GM19438 (cell line): Measurements from ENCODE around the gene VCAN.

Experiments used
- ATAC-seq: cut with Tn5 transposase; IDR thresholded peaks from one replicate; pipeline ENCODE4 v1.9.1; 2021; ENCODE audit warnings: low read depth; ENCODE audit not compliant: unreplicated experiment

VCAN gene

GRCh38 chr5:83559118-83559785 lies 87.7 kb downstream of the VCAN start:
- no peak for ATAC-seq

- ATAC-seq, result no peak
Measured at GRCh38 chr5:83562071-83562606, 90.6 kb downstream of the VCAN start.

- ATAC-seq, result no peak
Measured at GRCh38 chr5:83562791-83563557, 91.4 kb downstream of the VCAN start.

- no peak for ATAC-seq
Measured at GRCh38 chr5:83563631-83564030, 92.1 kb downstream of the VCAN start.

- ATAC-seq, result peak; percentile 69
Measured at GRCh38 chr5:83564069-83564749, 92.7 kb downstream of the VCAN start.

- no peak for ATAC-seq
Measured at GRCh38 chr5:83567741-83568140, 96.2 kb downstream of the VCAN start.

- ATAC-seq, result no peak
Measured at GRCh38 chr5:83568186-83568585, 96.6 kb downstream of the VCAN start.

- no peak for ATAC-seq
Measured at GRCh38 chr5:83570916-83571315, 99.4 kb downstream of the VCAN start.

- ATAC-seq, result no peak
Measured at GRCh38 chr5:83572271-83572670, 100.7 kb downstream of the VCAN start.

- no peak for ATAC-seq
Measured at GRCh38 chr5:83576341-83576740, 104.8 kb downstream of the VCAN start.

- ATAC-seq, result no peak
Measured at GRCh38 chr5:83577036-83577636, 105.6 kb downstream of the VCAN start.

GRCh38 chr5:83583859-83584258 lies 112.3 kb downstream of the VCAN start:
- no peak for ATAC-seq

- no peak for ATAC-seq
Measured at GRCh38 chr5:83586874-83587776, 115.6 kb downstream of the VCAN start.

GRCh38 chr5:83589786-83590185 lies 118.2 kb downstream of the VCAN start:
- ATAC-seq, result no peak

- ATAC-seq, result no peak
Measured at GRCh38 chr5:83590966-83591365, 119.4 kb downstream of the VCAN start.

GRCh38 chr5:83595217-83595616 lies 123.7 kb downstream of the VCAN start:
- ATAC-seq, result no peak

- ATAC-seq, result no peak
Measured at GRCh38 chr5:83608122-83608521, 136.6 kb downstream of the VCAN start.

- no peak for ATAC-seq
Measured at GRCh38 chr5:83614841-83615240, 143.3 kb downstream of the VCAN start.

- ATAC-seq, result no peak
Measured at GRCh38 chr5:83628360-83628759, 156.8 kb downstream of the VCAN start.
